Amniotic stem cell (primary cell): ENCODE data around the gene IFNGR1.

Source experiments
- DNase-seq: peaks from one replicate; lab custom pipeline; 2025; lab: John Stamatoyannopoulos, UW

Gene IFNGR1

DNA sequence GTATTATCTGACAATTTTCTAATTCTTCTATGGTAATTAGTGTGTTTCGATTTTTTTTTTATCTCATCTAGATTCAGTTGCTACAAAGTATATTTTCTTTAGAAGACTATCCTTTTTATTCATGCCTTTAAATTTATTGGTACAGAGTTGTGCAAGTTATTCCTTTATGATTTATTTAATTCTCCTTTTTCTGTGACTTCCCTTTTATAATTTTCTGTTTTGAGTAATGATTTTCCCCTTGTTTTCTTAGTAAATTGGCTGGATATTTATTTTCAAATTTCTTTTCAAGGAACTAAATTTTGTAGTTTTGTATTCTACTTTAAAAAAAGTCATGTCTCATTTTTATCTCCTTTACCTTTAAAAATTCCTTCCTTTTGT lies 43.3 kb downstream of the IFNGR1 start:
- no peak for DNase-seq

DNA sequence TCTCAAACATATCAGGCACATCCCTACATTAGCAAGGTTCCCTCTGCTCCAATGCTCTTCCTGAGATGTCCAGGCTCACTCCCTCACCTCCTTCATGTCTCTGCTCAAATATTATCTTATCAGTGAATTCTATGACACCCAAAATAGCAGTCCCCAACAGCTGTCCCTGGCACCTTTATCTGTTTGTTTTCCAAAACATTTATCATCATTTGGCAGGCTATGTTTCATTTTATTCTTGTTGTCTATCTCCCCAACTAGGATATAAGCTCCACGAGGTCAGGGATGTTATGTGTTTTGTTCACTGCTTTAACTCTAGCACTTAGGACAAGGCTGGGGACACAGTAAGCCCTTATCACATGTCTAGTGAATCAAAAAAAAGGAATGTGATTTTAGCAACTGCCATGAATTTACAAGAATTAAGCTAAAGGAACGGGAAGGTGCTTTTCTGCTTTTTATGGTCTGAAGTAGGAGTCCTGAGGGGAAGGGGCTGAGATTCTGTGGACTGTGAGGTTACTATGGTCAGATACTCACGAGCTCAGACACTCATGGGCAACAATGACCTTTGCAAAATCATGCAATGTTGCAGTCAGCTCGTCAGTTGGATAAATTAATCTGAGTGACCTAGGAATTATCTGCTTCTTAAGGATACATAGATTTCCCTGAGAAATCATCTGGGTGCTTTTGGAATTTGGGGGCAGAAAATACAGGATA lies 43.9 kb downstream of the IFNGR1 start:
- no peak for DNase-seq

DNA sequence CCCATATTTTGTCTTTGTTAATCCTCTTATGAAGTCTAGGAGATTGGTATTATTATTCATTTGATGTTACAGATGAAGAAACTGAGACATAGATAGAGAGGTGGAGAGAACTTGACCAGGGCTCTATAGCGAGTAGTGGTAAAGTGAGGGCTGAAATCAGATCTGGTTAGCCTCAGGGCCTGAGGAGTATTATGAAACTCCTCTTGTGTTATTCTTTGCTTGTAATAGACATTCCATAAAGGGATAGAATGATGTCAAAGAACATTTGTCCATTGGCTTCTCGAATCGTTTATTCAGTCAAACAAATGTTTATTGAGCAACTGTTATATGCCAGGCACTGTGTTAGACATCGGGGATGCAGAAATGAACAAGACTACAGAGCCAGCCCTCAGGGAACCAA lies 45.7 kb downstream of the IFNGR1 start, which contains the start of gene IL22RA2:
Gene IL22RA2, minus strand, starts transcription at position 144 of the 400 bp plus-strand sequence. CDS start 11,895 bp downstream, outside the sequence.
- no peak for DNase-seq

DNA sequence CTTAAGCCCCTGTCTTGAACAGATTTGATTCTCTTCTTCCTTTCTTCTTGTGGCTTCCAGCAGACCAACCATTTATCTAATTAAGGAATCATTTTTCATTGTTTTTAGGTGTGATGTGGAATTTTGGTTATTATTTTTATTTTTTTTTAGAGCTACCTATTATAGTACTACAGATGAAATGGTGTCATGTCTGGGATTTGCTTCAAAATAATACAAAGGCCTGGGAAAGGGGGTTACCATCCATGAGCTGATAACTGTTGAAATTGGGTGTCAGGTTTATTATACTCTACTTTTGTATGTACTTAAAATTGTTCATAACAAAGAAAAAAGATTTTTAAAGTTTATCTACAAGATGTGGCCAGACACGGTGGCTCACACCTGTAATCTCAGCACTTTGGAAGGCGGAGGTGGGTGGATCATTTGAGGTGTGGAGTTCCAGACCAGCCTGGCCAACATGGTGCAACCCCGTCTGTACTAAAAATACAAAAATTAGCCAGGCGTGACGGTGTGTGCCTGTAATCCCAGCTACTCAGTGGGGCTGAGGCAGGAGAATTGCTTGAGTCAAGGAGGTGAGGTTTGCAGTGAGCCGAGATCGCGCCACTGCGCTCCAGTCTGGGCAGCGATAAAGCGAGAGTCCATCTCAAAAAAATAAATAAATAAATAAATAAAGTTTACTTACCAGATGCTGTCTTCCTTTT lies 46.3 kb downstream of the IFNGR1 start:
- DNase-seq = no peak

DNA sequence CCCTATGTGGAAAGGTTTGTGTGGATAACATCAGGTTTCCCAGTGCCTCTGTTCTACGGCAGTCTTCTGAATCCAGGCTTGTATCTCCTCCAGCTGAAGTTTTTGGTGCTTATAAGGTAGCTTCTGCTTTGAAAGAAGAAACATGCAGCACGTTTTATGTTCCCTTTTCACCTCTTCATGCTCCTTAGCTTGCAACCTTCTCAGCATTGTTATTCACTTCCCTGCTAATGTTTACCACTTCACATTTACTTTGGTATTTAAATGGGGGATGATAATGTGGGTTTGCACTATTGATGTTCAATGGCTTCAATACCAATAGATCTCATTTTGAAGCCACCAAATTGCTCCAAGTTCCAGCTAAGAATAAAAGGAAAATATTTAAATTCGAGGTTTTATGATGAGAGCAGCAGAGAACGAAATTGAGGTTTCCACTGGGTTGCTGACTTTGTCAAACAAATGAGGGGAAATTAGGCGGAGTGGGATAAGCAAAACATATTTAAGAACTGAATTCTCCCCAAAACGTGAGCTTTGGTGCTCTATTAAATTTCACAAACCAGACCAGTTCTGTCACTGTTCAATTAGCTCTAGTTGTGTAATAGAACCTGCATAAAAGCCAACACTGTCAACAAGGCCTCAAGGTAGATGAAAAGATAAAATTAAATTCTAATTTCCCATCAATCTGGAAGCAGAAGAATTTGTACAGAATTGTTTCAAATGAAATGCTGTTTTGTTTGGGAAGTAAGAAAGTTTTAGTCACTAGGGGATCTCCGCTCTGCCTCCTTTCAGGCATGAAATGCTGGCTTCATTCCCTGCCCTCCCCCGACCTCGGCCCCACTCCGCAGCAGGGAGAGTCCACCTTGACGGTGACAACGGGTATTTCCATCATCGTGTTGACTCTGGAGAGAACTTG lies 47.1 kb downstream of the IFNGR1 start:
- no peak for DNase-seq

DNA sequence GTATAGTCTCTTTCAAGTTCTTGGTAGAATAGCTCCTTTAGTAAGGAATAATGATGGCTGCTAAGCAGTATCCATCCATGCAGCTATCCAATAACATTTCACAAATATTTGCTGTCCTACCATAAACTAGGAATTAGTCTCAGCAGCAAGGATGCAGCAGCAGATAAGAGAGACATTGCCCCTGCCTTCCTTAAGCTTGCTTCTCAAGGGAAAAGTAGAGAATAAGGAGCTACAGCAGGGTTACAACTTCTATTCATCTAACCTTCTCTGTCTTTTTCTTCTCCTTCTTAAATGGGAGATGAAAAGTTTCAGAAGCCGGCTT lies 48.2 kb downstream of the IFNGR1 start:
- no peak for DNase-seq

DNA sequence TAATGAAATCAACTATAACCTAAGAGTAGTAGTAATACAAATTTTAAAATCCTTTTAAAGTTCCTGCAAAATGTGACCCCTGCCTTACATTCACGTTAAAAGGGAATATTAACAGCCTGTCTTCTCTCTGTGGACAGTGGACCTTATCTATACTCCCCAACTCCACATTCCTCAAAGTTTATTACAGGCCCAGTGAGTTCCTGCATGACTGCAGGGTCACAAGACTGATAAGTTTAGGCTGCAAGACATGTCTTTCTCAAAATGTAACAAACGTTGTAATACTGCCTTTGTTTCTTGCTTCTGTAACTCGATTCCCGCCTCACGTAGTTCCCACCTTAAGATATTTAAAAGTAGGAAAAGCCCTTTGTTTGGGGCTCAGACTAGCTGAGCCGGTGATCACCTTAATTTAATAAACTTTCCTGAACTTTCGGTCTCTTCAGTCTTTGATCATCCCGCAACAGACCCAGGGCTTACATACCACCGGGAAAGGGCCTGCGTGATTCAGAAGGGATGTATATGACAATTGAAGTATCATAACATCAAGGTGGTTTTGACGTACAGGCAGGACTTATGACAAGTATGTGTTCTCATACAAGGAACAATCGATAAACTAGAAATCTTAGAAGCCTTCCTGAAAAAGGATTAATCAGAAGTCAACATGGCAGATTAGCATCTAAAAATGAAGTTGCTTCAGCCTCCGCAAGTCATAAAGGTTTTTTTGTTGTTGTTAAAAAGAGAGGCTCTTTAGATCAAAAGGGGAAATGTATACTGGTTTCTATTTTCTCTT lies 48.7 kb downstream of the IFNGR1 start:
- DNase-seq = no peak

DNA sequence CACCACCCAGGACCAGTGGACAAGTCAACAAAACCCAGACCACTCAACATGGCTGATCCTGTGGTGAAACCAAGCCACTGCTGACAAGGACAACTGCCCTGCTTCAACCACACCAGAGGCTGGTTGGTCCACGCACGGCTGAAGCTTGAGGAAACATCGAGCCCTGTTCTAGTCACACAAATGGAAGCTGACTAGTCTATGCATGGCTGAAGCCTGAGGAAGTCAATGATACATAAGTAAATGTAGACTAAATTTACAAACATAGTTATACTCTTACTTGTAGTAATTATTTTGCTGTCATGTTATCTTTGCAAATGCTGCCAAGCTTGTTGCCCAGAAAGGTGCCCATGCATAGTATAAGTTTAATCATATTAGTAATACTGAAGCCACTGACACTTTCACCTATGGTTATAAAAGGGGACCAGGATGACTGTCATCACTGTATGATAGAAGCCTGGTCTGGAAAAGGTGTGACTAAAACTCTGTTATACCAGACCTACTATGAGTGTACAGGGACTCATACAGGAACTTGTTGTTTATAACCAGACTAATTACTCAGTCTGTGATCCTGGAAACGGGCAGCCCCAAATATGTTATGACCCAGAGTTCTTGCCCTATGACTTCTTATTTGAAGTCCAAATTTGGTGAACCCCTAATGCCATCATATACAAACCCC lies 51.3 kb downstream of the IFNGR1 start:
- no peak for DNase-seq

DNA sequence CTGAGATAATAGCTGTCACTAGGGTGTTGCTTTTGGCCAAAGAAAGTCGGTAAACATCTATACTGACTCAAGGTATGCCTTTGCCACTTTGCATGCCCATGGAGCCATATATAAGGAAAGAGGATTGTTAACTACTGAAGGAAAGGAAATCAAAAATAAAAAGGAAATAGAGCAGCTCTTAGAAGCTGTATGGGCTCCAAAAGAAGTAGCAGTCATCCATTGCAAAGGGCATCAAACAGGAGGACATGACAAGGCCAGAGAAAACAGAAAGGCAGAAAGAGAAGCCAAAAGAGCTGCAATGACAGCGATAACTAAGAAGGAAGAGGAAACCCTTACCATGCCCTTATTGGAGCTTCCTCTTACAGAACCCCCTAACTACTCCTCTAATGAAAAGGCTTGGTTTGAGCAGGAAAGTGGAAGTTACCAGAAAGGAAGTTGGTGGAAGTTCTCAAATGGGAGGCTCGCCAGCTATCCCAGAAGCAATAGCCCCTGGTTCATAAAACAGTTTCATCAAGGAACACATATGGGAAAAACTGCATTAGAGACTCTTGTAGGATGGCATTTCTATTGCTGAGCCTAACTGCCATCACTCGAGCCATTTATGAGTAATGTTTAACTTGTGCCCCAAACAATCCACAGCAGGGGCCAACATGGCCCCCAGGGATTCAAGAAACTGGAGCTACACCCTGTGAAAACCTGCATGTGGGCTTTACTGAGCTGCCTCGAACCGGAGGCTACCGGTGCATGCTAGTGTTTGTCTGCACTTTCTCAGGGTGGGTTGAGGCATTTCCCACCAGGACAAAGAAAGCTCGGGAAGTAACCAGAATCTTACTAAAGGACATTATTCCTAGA lies 52.7 kb downstream of the IFNGR1 start:
- DNase-seq = no peak

DNA sequence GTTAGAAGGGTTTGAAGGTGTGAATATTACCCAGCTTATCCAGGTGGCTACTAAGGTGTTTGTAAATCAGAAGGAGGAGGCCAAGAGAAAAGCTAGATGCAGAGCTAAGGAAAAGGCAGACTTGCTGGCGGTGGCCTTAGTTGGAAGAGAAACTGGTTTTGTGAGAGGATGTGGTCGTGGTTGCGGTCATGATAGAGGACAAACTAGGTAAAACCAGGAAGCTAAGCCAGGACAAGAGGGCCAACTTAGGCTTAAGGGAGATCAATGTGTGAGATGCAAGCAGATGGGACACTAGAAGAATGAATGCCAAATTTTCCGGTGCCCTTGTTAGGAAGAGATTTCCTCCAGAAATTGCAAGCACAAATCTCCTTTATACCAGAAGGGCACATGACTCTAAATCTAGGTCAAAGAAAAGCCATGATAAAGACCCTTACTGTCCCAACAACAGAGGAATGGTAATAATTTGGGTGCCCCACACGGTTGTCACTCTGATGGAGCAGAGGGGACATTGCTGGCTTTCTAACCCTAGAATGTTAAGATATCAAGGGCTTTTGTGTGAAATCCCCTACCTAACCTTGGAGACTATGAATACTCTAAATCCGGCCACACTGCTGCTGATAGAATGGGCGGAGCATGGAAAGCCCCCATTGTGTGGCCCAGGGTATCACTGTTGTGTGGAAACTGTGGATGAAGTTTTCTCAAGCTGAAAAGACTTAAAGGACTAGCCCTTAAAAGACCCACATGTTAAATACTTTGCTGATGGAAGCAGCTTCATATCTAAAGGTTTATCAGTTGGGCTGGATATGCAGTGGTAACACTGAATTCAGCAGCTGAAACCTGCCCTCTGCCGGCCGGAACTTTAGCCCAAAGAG lies 53.6 kb downstream of the IFNGR1 start:
- no peak for DNase-seq

DNA sequence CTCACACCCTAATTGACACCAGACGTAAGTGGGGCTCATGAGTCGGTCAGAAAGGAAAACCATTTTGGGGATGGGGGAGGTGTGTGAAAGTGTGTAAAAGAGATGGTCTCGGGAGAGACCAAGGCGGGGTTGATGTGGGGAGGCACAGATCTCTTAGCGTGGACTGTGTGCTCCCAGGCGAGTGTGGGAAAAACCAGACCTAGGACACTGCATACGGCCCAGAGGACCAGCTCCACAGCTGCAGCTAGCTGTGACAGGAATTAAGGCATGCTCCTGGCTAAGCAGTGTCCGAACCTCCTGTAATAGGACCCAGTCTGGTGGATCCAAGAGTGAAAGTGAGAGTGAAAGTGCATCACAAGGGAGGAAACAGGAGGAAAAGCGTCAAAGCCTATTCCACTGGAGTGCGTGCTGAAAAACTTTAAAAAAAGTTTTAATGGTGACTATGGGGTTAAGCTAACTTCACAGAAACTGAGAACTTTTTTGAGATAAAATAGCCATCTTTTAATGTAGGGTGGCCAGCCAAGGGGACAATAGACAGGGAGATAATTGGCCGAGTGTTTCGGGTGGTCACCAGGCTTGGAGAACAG lies 55.4 kb downstream of the IFNGR1 start:
- DNase-seq = no peak

DNA sequence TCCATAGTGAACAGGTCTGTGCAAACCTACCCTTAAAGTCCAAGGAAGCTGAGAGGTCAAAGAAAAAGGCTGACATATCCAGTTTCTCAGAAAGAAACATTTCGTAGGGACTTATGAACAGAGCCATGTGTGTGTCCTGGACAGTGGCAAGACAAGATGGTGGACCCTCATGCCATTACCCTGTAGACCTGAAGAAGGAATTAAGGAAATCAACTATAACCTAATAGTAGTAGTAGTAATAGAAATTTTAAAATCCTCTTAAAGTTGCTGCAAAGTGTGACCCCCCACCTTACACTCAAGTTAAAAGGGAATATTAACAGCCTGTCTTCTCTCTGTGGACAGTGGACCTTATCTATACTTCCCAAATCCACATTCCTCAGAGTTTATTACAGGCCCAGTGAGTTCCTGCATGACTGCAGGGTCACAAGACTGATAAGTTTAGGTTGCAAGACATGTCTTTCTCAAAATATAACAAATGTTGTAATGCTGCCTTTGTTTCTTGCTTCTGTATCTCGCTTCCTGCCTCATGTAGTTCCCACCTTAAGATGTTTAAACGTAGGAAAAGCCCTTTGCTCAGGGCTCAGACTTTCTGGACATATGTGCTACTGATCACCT lies 56.4 kb downstream of the IFNGR1 start:
- DNase-seq = no peak

DNA sequence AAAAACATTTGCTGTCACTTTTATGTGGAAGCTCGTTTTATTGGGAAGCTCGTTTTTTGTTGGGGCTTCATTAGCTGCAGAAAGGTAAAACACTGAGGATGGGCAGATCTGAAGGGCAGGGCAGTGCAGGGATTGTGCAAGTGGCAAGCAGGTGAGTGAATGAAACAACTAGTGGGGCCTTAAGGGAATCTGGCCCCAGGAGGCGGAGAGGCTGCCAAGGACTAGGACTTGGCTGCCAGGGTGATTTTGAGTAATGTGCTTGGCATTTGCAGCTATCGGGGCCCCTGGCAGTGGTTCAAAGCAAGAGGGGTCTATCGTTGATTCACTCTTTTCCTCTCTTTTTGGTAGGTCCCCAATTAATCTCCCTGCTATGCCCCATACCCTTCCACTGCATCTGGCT lies 57.2 kb downstream of the IFNGR1 start:
- DNase-seq = no peak

DNA sequence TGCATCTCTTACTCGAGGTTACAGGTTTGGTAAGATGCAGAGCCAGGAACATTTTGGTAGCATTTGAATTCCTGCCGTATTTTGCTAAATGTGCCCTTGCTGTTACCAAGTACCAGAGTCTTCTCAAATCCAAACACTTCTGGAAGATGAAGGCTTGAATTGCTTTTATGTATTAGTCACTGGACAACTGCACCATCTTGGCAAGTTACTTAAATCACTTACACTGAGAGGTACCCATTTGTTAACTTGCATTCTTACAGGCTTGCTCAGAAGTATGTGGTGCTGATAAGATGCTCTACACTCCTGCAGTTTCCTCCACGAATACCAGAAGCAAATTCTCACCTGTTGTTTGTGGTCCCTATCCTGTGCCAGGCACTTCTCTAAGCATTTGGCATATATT lies 58.4 kb downstream of the IFNGR1 start:
- DNase-seq = no peak

DNA sequence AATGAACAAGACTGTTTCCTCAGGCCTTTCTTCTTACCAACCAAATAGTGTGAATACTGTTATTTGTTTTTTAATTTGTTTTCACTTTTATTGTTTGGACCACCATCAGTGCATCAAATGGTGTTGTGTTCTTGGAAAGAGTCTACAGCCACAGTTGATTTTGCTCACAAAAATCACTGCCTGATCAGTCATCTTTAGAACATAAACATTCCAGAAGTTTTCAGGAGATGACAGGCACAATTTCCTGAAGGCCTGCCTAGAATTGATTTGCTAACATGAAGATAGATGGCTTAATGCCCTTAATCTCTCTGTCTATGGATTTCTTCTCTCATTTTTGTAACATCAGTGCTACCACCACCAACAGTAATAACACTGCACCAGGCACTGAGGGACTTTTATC lies 59.3 kb downstream of the IFNGR1 start:
- no peak for DNase-seq

DNA sequence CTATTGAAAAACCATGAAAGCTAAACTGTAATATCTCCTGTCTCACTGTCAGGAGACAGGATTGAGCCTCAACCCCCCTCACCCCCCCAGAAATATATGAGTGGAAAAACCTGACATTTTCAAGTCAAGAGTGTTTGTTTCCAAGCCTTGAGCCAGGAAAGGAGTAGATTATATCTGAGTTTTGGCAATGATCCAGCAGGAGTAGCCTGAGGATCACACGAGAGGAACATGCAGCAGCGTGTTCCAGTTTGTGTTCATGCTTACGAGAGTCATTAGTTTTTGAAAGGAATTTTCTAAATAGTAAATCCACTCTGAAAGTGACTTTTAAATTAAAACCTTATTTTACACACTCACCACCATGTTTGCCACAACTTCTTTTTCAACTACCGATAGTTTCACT lies 61.6 kb downstream of the IFNGR1 start:
- no peak for DNase-seq

DNA sequence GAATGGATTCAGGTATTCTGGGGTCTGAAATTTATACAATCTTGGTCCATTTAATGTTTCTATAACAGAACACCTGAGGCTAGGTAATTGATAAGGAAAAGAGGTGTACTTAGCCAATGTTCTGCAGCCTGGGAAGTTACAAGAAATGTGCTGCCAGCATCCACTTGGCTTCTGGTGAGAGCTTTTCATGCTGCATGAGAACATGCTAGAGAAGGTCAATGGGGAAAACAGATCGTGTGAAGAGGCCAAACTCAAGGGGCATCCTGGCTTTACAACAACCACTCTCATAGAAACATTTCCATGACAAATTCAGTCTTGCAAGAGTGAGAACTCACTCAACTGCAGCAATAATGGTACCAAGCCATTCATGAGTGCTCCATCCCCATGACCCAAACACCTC lies 62.5 kb downstream of the IFNGR1 start:
- DNase-seq = no peak

DNA sequence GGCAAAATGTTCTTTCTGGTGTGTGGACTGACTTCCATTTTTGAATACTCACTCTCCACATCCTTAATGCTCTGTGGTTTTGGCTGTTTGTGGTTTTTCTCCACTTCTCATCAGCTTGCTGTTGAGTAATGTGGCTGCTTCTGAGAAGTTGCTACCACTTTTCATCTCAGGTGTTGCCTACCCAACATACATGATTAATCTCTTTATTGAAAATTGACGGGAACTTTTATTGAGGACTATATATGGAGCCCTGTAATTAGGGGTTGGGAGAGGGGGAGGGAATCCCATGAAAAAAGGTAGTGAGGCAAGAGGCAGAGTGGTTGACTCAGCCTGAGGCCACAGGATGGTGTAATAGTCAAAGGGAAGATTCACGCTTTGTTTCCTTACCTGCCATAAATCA lies 63.4 kb downstream of the IFNGR1 start:
- DNase-seq = no peak

DNA sequence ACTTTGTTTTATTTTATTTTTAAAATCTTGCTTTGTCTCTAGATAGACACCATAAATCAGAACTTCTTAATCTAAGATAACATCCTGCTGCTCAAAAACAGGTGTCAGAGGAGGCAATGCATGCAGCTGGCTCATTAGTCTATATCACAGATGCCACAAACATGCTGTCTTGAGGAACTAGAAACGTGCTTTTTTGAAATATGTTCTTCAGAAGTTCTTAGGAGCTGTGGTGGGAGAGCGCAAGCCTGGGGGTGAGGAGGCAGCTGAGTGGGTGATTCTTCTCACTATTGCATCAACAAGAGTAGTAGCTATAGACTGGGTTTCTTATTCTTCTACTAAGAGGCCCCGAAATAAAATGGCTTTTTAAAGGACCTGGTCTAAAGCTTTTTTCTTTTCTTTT lies 69.1 kb downstream of the IFNGR1 start:
- no peak for DNase-seq
